ENCODE data around the gene TEAD1.

TEAD1 gene

DNA sequence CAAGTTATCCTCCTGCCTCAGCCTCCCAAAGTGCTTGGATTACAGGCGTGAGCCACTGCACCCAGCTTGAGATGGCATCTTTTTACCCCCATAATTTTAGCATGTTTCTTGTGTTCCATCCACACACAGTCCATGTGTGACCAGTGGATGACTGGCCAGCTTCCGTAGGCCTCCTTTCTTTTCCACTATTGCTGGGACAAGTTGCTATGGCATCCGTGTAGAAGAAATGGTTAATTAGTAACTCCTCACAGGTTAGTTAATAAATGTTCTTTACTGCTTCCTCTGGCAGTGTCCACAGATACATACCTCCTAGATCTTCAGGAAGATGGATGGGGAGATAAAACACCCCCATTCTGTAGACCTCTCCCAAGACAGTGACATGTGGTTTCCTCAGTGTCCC is 180.6 kb downstream of the TEAD1 start:
- TF ChIP-seq, protein P1, sequence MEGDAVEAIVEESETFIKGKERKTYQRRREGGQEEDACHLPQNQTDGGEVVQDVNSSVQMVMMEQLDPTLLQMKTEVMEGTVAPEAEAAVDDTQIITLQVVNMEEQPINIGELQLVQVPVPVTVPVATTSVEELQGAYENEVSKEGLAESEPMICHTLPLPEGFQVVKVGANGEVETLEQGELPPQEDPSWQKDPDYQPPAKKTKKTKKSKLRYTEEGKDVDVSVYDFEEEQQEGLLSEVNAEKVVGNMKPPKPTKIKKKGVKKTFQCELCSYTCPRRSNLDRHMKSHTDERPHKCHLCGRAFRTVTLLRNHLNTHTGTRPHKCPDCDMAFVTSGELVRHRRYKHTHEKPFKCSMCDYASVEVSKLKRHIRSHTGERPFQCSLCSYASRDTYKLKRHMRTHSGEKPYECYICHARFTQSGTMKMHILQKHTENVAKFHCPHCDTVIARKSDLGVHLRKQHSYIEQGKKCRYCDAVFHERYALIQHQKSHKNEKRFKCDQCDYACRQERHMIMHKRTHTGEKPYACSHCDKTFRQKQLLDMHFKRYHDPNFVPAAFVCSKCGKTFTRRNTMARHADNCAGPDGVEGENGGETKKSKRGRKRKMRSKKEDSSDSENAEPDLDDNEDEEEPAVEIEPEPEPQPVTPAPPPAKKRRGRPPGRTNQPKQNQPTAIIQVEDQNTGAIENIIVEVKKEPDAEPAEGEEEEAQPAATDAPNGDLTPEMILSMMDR (IDR thresholded peaks at IDR 0.05; ENCODE audit: borderline replicate concordance, control extremely low read depth, extremely low read depth, insufficient read depth, missing control alignments): no peak
- in situ Hi-C loops (cut with MboI; ENCODE audit: low sequenced_read_pairs, unreplicated experiment): no loop called here
- no peak for DNase-seq (ENCODE audit: low spot score)

DNA sequence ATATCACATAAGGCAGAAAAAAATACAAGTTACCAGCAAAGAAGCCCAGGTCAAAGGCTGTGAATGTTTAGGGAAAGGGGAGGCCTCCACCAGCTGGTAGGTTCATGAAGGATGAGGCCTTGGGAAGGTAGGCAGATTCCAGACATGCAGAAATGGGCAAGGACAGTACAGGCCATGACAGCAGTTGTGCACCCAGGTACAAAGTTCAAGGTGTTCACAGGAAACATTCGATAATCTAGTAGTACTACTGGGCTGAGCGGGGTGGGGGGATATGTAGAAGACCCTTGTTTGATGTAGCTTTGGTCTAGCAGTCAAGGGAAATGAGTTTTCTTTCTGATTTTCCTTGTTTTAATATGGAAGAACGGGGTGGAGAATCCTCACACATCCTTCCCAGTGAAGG is 182.1 kb downstream of the TEAD1 start:
- DNase-seq (ENCODE audit: low spot score): no peak
- in situ Hi-C loops (cut with MboI; ENCODE audit: low sequenced_read_pairs, unreplicated experiment): no loop called here
- TF ChIP-seq, protein P1 (IDR thresholded peaks at IDR 0.05; ENCODE audit: borderline replicate concordance, control extremely low read depth, extremely low read depth, insufficient read depth, missing control alignments): no peak

DNA sequence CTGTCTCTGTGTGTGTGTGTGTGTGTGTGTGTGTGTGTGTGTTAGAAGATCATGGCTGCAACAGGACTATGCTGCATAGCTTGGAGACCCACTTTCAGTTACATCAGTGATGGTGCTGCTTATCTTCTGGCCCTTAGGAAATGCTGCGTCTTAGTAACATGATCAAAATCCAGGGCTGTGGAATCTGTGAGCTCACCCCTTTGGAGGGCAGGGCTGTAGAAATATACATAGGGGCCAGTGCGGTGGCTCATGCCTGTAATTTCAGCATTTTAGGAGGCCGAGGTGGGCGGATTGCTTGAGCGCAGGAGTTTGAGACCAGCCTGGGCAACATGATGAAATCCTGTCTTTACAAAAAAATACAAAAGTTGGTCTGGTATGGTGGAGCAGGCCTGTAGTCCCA is 183.4 kb downstream of the TEAD1 start:
- in situ Hi-C loops (cut with MboI; ENCODE audit: low sequenced_read_pairs, unreplicated experiment): no loop called here
- TF ChIP-seq, protein P1 (IDR thresholded peaks at IDR 0.05; ENCODE audit: borderline replicate concordance, control extremely low read depth, extremely low read depth, insufficient read depth, missing control alignments): no peak
- DNase-seq (ENCODE audit: low spot score): no peak

DNA sequence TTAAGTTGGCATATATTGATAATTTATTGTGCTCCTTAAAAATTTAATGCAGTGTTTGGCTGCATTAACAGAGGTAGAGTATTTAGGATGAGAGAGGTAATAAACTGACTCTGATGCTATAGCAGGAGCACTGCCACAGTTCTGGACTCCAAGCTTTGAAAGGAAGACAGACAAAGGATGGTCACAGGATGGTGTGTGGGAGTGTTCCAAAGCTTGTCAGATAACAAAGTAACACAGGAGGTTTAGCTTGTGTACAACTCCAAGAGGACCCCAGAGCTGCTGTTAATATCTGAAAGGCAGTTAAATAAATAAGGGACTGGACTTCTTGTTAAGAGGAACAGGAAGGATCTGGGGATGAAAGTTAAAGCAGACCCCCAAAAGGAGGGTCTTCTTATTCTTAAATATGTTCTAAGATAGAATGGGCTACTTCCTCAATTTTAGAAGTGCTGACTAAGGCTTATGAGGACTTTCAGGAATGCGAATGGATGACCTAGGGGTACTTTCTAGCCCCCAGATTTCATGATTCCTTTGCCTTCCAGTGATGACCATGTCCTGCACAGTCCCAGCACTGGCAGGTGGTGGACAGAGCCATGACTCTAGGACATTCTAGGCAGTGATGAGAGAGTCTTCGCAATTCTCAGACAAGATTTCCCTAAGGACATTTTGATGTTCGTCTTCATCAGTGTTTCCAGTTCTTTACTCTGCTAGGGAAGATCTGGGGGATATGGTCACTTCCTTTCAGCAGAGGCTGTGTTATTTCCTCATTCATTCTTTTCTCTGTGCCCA is 185.8 kb downstream of the TEAD1 start:
- TF ChIP-seq, protein P1 (IDR thresholded peaks at IDR 0.05; ENCODE audit: borderline replicate concordance, control extremely low read depth, extremely low read depth, insufficient read depth, missing control alignments): no peak
- in situ Hi-C loops (cut with MboI; ENCODE audit: low sequenced_read_pairs, unreplicated experiment): no loop called here
- DNase-seq (ENCODE audit: low spot score): no peak

DNA sequence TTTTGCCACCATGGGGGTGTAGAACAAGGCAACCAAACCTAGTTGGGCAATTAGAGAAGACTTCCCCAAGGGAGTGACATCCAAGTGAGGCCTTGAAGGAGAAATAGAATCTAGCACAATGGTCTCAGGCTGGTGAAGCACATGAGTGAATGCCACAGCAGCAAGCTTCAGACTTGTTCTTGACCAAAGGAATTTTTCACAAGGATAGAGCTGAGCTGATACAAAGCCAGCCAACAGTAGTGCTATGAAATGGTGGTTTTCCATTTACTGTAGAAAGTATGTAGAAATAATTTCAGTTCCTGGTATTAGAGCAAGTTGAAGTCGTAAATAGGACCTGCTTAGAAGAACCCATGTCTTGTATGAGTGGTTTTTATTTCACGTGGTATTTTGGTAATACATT is 186.6 kb downstream of the TEAD1 start:
- no peak for DNase-seq (ENCODE audit: low spot score)
- TF ChIP-seq, protein P1 (IDR thresholded peaks at IDR 0.05; ENCODE audit: borderline replicate concordance, control extremely low read depth, extremely low read depth, insufficient read depth, missing control alignments): no peak
- in situ Hi-C loops (cut with MboI; ENCODE audit: low sequenced_read_pairs, unreplicated experiment): no loop called here

DNA sequence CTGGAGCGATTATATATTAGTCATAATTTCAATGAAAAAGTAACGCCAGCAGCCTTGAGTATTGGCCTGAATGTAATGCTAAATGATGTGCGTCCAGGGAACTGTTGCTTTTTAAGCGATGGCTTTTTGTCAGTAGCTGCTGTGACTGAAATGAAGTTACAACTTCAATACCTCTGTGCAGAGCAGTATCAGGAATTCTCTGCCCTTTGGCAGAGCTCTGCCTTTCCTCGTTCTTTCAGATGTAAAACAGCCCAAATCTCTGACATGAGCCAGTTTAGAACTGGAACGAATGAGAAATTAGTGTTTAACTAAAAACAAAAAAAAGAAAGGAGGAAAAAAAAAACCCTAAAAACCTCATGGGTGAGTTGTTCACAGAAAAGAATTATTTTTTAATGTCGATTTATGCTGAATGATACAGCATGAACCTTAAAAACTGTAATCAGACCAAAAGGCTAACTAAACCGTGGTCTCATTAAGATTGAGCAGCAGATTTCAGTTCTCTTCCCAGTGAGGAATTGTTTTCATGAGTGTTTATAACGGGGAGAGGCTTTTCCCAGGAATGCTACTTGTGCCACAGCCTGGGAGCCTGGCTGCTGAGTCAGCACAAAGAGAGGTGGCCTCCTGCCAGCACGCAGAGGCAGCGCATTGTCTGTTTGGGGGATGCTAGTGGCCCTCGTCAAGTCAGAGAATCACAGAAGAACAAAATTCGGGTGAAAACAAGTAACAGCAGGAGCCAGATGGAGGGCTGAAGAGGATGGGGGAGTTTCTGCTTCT is 188.7 kb downstream of the TEAD1 start:
- DNase-seq (ENCODE audit: low spot score): no peak
- in situ Hi-C loops (cut with MboI; ENCODE audit: low sequenced_read_pairs, unreplicated experiment): no loop called here
- TF ChIP-seq, protein P1 (IDR thresholded peaks at IDR 0.05; ENCODE audit: borderline replicate concordance, control extremely low read depth, extremely low read depth, insufficient read depth, missing control alignments): no peak
